Testis (tissue), 3 donors: ENCODE measurements around the gene ACSL6. TPM values are rescaled to one million over a fixed set of nuclear protein-coding genes. Genes with fewer than 3 reads are reported as not detected.

Experiments used
- DNase-seq: peaks from one replicate; pipeline ENCODE4 v3.0.0-alpha.2; 2019
- H3K27ac ChIP-seq, 2 donors: fragments of 200-600 bp; sonication (generic); one replicate each; pipeline ENCODE4 v1.5.1; 2019
- H3K27me3 ChIP-seq: fragments of 200-600 bp; sonication (generic); one replicate; pipeline ENCODE4 v1.5.1; 2019
- H3K36me3 ChIP-seq: fragments of 200-600 bp; sonication (generic); one replicate; pipeline ENCODE4 v1.5.1; 2017; ENCODE audit warnings: low read depth; ENCODE audit errors: missing control alignments
- H3K4me1 ChIP-seq: fragments of 200-600 bp; sonication (generic); one replicate; pipeline ENCODE4 v1.5.1; 2019
- H3K4me3 ChIP-seq, 2 donors: fragments of 200-600 bp; sonication (generic); one replicate each; pipeline ENCODE4 v1.5.1; 2017 to 2019
- H3K9me3 ChIP-seq: fragments of 200-600 bp; sonication (generic); one replicate; pipeline ENCODE4 v1.5.1; 2017
- CTCF ChIP-seq, 3 experiments: fragments of 450-650 bp in 2 of 3; fragments of 200-600 bp in 1 of 3; sonication (generic) in 1 of 3; IDR thresholded peaks; one replicate each; pipeline ENCODE4 v1.5.1; 2016 to 2019; ENCODE audit warnings: antibody characterized with exemption in 3 of 3, mild to moderate bottlenecking in 2 of 3, moderate library complexity in 1 of 3
- POLR2A ChIP-seq: fragments of 450-650 bp; IDR thresholded peaks from one replicate; pipeline ENCODE4 v1.6.1; 2017; ENCODE audit warnings: antibody characterized with exemption, mild to moderate bottlenecking, moderate library complexity
- WGBS, 2 donors: methylation state at CpG; one replicate each; pipeline ENCODE4 v1.1.5; 2018; 5-methylcytosine and 5-hydroxymethylcytosine counted together
- intact Hi-C: fragments of 100-400 bp; cut with DNase I; formaldehyde crosslinking; loops from one replicate; pipeline ENCODE4 v1.15.1; 2023; ENCODE audit warnings: low total_unique reads
- polyA plus RNA-seq: library from polyadenylated mRNA; stranded (reverse); fragments of 350-450 nt; fragmentation: Illumina TruSeq; extraction: RNeasy Lipid Tissue Mini Kit (QIAGEN cat#74804); gene quantifications from one replicate; pipeline ENCODE4 v1.2.3, GENCODE V29; 2014; ENCODE audit warnings: low read depth, low replicate concordance; ENCODE audit not compliant: insufficient read depth
- total RNA-seq, 2 donors: library from RNA; depleted of rRNA; stranded (reverse); fragments of >200 nt; gene quantifications; one replicate each; pipeline ENCODE4 v1.2.3, GENCODE V29; 2016

Gene ACSL6
- total and polyA plus RNA-seq, 3 donors from 2014 or later = 38.5 to 98.7 (median 44.9) TPM

GRCh38 chr5:131974956-131975726 lies 36.3 kb downstream of the ACSL6 start:
- no peaks in the 10 kb centered on the region for H3K36me3 ChIP-seq
- H3K27ac ChIP-seq = no peak overlapping the region
- no peak overlapping the region for H3K4me3 ChIP-seq
- TF ChIP-seq POLR2A = no peak
- no peak for TF ChIP-seq CTCF (IDR thresholded peaks at IDR 0.05)
- 71 to 73% methylated on average over 11 to 12 of the region's 12 CpGs for WGBS, 2 donors
- intact Hi-C loops = no loop called here
- DNase-seq = no peak
- no peaks in the 10 kb centered on the region for H3K4me1 ChIP-seq
- H3K27me3 ChIP-seq = no peaks in the 10 kb centered on the region
- no peaks in the 10 kb centered on the region for H3K9me3 ChIP-seq

GRCh38 chr5:131974622-131974955 lies 36.9 kb downstream of the ACSL6 start:
- intact Hi-C loops = no loop called here
- WGBS, 2 donors = 83% methylated on average over 5 of the region's 5 CpGs
- Histone ChIP-seq H3K9me3 (no peaks in the 10 kb centered on the region), H3K4me3 (no peak overlapping the region), H3K4me1 (no peaks in the 10 kb centered on the region), H3K36me3 (no peaks in the 10 kb centered on the region), H3K27ac (no peak overlapping the region), H3K27me3 (no peaks in the 10 kb centered on the region)
- TF ChIP-seq POLR2A (no peak), CTCF (IDR thresholded peaks at IDR 0.05) (no peak)
- no peak for DNase-seq

- Histone ChIP-seq H3K4me3 (no peak overlapping the region), H3K27me3 (no peaks in the 10 kb centered on the region), H3K36me3 (no peaks in the 10 kb centered on the region), H3K27ac (no peak overlapping the region), H3K4me1 (no peaks in the 10 kb centered on the region), H3K9me3 (no peaks in the 10 kb centered on the region)
- 100% methylated on average over 1 of the region's 1 CpG for WGBS, 2 donors
- intact Hi-C loops = no loop called here
- DNase-seq = no peak
- TF ChIP-seq POLR2A (no peak), CTCF (IDR thresholded peaks at IDR 0.05) (no peak)
Observed at GRCh38 chr5:131974016-131974415, 37.4 kb downstream of the ACSL6 start.

- WGBS, 2 donors = 90 to 94% methylated on average over 9 of the region's 9 CpGs
- no peak for TF ChIP-seq POLR2A
- no peak for TF ChIP-seq CTCF (IDR thresholded peaks at IDR 0.05)
- intact Hi-C loops = no loop called here
- Histone ChIP-seq H3K27ac (no peak overlapping the region), H3K9me3 (no peaks in the 10 kb centered on the region), H3K4me3 (no peak overlapping the region), H3K4me1 (no peaks in the 10 kb centered on the region), H3K27me3 (no peaks in the 10 kb centered on the region), H3K36me3 (no peaks in the 10 kb centered on the region)
- DNase-seq = no peak
Observed at GRCh38 chr5:131973089-131973712, 38.3 kb downstream of the ACSL6 start.
